CD4-positive, alpha-beta T cell treated with Interleukin-6 for 4 hours (primary cell): Measurements from ENCODE around the gene ALDH1L2.

Experiments used
- DNase-seq: peaks from one replicate; pipeline ENCODE4 v3.0.0-alpha.2; 2020; ENCODE audit warnings: mixed read lengths

The ALDH1L2 gene

GRCh38 chr12:105083031-105083430 is 1.2 kb downstream of the ALDH1L2 start:
- no peak for DNase-seq

- DNase-seq = no peak
These were observed 5.3 kb downstream of the ALDH1L2 start for GRCh38 chr12:105078712-105079570.

- no peak for DNase-seq
These were observed 6.8 kb downstream of the ALDH1L2 start for GRCh38 chr12:105077435-105077834.

GRCh38 chr12:105076913-105077312 is 7.3 kb downstream of the ALDH1L2 start:
- no peak for DNase-seq

- no peak for DNase-seq
These were observed 8.2 kb downstream of the ALDH1L2 start for GRCh38 chr12:105076098-105076497.

- DNase-seq = no peak
These were observed 11.3 kb downstream of the ALDH1L2 start for GRCh38 chr12:105072888-105073488.

- DNase-seq = no peak
These were observed 12.3 kb downstream of the ALDH1L2 start for GRCh38 chr12:105071981-105072380.

- no peak for DNase-seq
These were observed 14.1 kb downstream of the ALDH1L2 start for GRCh38 chr12:105069936-105070702.

GRCh38 chr12:105067511-105068031 is 16.7 kb downstream of the ALDH1L2 start:
- DNase-seq = no peak

GRCh38 chr12:105064564-105065178 is 19.6 kb downstream of the ALDH1L2 start:
- DNase-seq = no peak

- no peak for DNase-seq
These were observed 23.4 kb downstream of the ALDH1L2 start for GRCh38 chr12:105060715-105061378.

- DNase-seq = no peak
These were observed 27.1 kb downstream of the ALDH1L2 start for GRCh38 chr12:105057174-105057573.

- peak; percentile 81 for DNase-seq
These were observed 31.1 kb downstream of the ALDH1L2 start for GRCh38 chr12:105053116-105053572.

- no peak for DNase-seq
These were observed 32.3 kb downstream of the ALDH1L2 start for GRCh38 chr12:105051981-105052380.

- DNase-seq = no peak
These were observed 35.9 kb downstream of the ALDH1L2 start for GRCh38 chr12:105048315-105048714.

GRCh38 chr12:105047308-105047707 is 37.0 kb downstream of the ALDH1L2 start:
- DNase-seq = no peak

GRCh38 chr12:105041186-105041585 is 43.1 kb downstream of the ALDH1L2 start:
- DNase-seq = no peak

- no peak for DNase-seq
These were observed 43.8 kb downstream of the ALDH1L2 start for GRCh38 chr12:105040476-105040875.

GRCh38 chr12:105036937-105037649 is 47.2 kb downstream of the ALDH1L2 start:
- peak; percentile 10 for DNase-seq

- DNase-seq = no peak
These were observed 50.4 kb downstream of the ALDH1L2 start for GRCh38 chr12:105033851-105034250.

- DNase-seq = no peak
These were observed 51.4 kb downstream of the ALDH1L2 start for GRCh38 chr12:105032703-105033357.
